CD14-positive monocyte (primary cell): ENCODE measurements around the gene VSTM2B. TPM values are rescaled to one million over a fixed set of nuclear protein-coding genes. Genes with fewer than 3 reads are reported as not detected.

Source experiments
- DNase-seq, 3 donors: peaks; one replicate each; pipeline ENCODE4 v3.0.0-alpha.2; 2011 to 2022
- H2AFZ ChIP-seq: 2 replicates; pipeline ENCODE4 v1.6.0; 2012; ENCODE audit warnings: mild to moderate bottlenecking, low read depth, low read length, inconsistent platforms; ENCODE audit not compliant: insufficient read depth, poor library complexity, severe bottlenecking
- H3K27ac ChIP-seq, 2 donors: 1 replicate in 1 of 2; 2 replicates in 1 of 2; pipeline ENCODE4 v1.5.1; 2012 to 2013; ENCODE audit warnings: low read length in 2 of 2, control low read depth in 1 of 2, inconsistent platforms in 1 of 2, low read depth in 1 of 2, mild to moderate bottlenecking in 1 of 2
- H3K27me3 ChIP-seq, 2 donors: one replicate each; pipeline versions ENCODE4 v1.6.0 to v1.6.1; 2011 to 2013; ENCODE audit warnings: low read length in 2 of 2; ENCODE audit not compliant: control insufficient read depth in 2 of 2, insufficient read depth in 2 of 2
- H3K36me3 ChIP-seq, 2 donors: replicated peaks in 1 of 2; 1 replicate in 1 of 2; 2 replicates in 1 of 2; pipeline versions ENCODE4 v1.5.1 to v1.6.1; 2012 to 2013; ENCODE audit warnings: low read length in 2 of 2, control low read depth in 1 of 2, inconsistent platforms in 1 of 2, mild to moderate bottlenecking in 1 of 2; ENCODE audit not compliant: insufficient read depth in 2 of 2, control insufficient read depth in 1 of 2
- H3K4me1 ChIP-seq, 2 donors: 1 replicate in 1 of 2; 2 replicates in 1 of 2; pipeline versions ENCODE4 v1.5.1 to v1.6.1; 2012 to 2013; ENCODE audit warnings: low read length in 2 of 2, control low read depth in 1 of 2, inconsistent platforms in 1 of 2, mild to moderate bottlenecking in 1 of 2, moderate library complexity in 1 of 2; ENCODE audit not compliant: insufficient read depth in 2 of 2, control insufficient read depth in 1 of 2
- H3K4me2 ChIP-seq: replicated peaks from 2 replicates; pipeline ENCODE3; 2012; ENCODE audit warnings: low read length, moderate library complexity, mild to moderate bottlenecking; ENCODE audit not compliant: poor library complexity, severe bottlenecking; ENCODE audit errors: extremely low read depth
- H3K4me3 ChIP-seq, 3 experiments: fragments of 200-600 bp in 1 of 3; sonication (generic) in 1 of 3; replicated peaks in 1 of 3; 1 replicate in 2 of 3; 2 replicates in 1 of 3; pipeline ENCODE4 v1.5.1; 2011 to 2013; ENCODE audit warnings: low read length in 3 of 3, mild to moderate bottlenecking in 3 of 3, control low read depth in 2 of 3, low read depth in 2 of 3, inconsistent platforms in 1 of 3, moderate library complexity in 1 of 3
- H3K79me2 ChIP-seq: 2 replicates; pipeline ENCODE4 v1.6.0; 2012; ENCODE audit warnings: mild to moderate bottlenecking, control low read depth, inconsistent platforms, low read length, moderate library complexity; ENCODE audit not compliant: insufficient read depth
- H3K9ac ChIP-seq: 2 replicates; pipeline ENCODE4 v1.6.0; 2017; ENCODE audit warnings: low read length, mild to moderate bottlenecking; ENCODE audit not compliant: insufficient read depth, poor library complexity, severe bottlenecking
- H3K9me3 ChIP-seq, 2 donors: replicated peaks in 1 of 2; 1 replicate in 1 of 2; 2 replicates in 1 of 2; pipeline versions ENCODE4 v1.5.1 to v1.6.1; 2012 to 2013; ENCODE audit warnings: low read length in 2 of 2, control low read depth in 1 of 2; ENCODE audit not compliant: control insufficient read depth in 1 of 2, insufficient read depth in 1 of 2
- H4K20me1 ChIP-seq: 2 replicates; pipeline ENCODE4 v1.6.0; 2012; ENCODE audit warnings: mild to moderate bottlenecking, low read length, control low read depth, moderate library complexity; ENCODE audit not compliant: insufficient read depth
- H3K27ac Mint-ChIP-seq, 7 donors: one replicate each; pipeline ENCODE4 v1.8.0; 2020; ENCODE audit warnings: mild to moderate bottlenecking in 7 of 7, mixed read lengths in 7 of 7, moderate library complexity in 6 of 7, inconsistent platforms in 2 of 7
- H3K27me3 Mint-ChIP-seq, 3 donors: one replicate each; pipeline ENCODE4 v1.8.0; 2021 to 2022; ENCODE audit warnings: low read depth in 3 of 3, mild to moderate bottlenecking in 3 of 3, mixed read lengths in 3 of 3, moderate library complexity in 3 of 3, inconsistent platforms in 1 of 3
- H3K36me3 Mint-ChIP-seq, 2 donors: one replicate each; pipeline ENCODE4 v1.8.0; 2020; ENCODE audit warnings: mixed read lengths in 2 of 2, inconsistent platforms in 1 of 2, mild to moderate bottlenecking in 1 of 2
- H3K4me1 Mint-ChIP-seq: one replicate; pipeline ENCODE4 v1.8.0; 2020; ENCODE audit warnings: mild to moderate bottlenecking, mixed read lengths
- H3K4me3 Mint-ChIP-seq, 2 donors: one replicate each; pipeline ENCODE4 v1.8.0; 2020; ENCODE audit warnings: mild to moderate bottlenecking in 2 of 2, mixed read lengths in 2 of 2, moderate library complexity in 1 of 2
- H3K9me3 Mint-ChIP-seq, 7 donors: one replicate each; pipeline ENCODE4 v1.8.0; 2020 to 2022; ENCODE audit warnings: mixed read lengths in 7 of 7, mild to moderate bottlenecking in 6 of 7, moderate library complexity in 6 of 7, inconsistent platforms in 2 of 7
- CTCF ChIP-seq: fragments of 200-600 bp; IDR thresholded peaks from one replicate; pipeline ENCODE4 v1.8.0; 2022; ENCODE audit warnings: antibody characterized with exemption, mild to moderate bottlenecking
- WGBS: methylation state at CpG from one replicate; pipeline ENCODE4 v1.1.5; 2013; ENCODE audit warnings: missing lambda C conversion rate; ENCODE audit not compliant: insufficient coverage; 5-methylcytosine and 5-hydroxymethylcytosine counted together
- intact Hi-C, 2 donors: fragments of 100-400 bp; cut with micrococcal nuclease; formaldehyde crosslinking; loops; one replicate each; pipeline versions ENCODE4 v1.15.0 to v1.15.1; 2023
- polyA plus RNA-seq, 3 donors: library from polyadenylated mRNA; depleted of rRNA in 1 of 3; unstranded in 2 of 3; stranded (reverse) in 1 of 3; fragments of 300-500 nt in 2 of 3; fragments of >200 nt in 1 of 3; fragmentation: Illumina TruSeq in 2 of 3; gene quantifications; 1 replicate in 2 of 3; 2 replicates in 1 of 3; pipeline ENCODE4 v1.2.3, GENCODE V29; 2012 to 2021

VSTM2B gene
- polyA plus RNA-seq, 3 donors: not detected

GRCh38 chr19:29479941-29480340 lies 45.9 kb upstream of the VSTM2B start:
- Histone ChIP-seq H3K4me2 (no peak overlapping the region), H3K36me3 (no peaks in the 10 kb centered on the region), H4K20me1 (no peaks in the 10 kb centered on the region), H3K27me3 (no peaks in the 10 kb centered on the region), H3K4me3 (no peak overlapping the region), H3K4me1 (no peaks in the 10 kb centered on the region), H3K79me2 (no peaks in the 10 kb centered on the region), H3K9ac (no peak overlapping the region), H2AFZ (no peak overlapping the region), H3K27ac (no peak overlapping the region), H3K9me3 (peaks cover 13 to 27% of the 10 kb centered on the region in 2 donors)
- Mint-ChIP-seq H3K4me1 (no peaks in the 10 kb centered on the region), H3K4me3 (no peak overlapping the region), H3K27me3 (peaks cover 0 to 4% (median 2%) of the 10 kb centered on the region in 3 donors), H3K9me3 (peaks cover 13 to 29% (median 22%) of the 10 kb centered on the region in 7 donors), H3K36me3 (no peaks in the 10 kb centered on the region), H3K27ac (no peak overlapping the region)
- TF ChIP-seq CTCF: no peak
- DNase-seq: no peak
- WGBS: 67% methylated on average over 1 of the region's 3 CpGs
- intact Hi-C loops: no loop called here

GRCh38 chr19:29480507-29480906 lies 45.3 kb upstream of the VSTM2B start:
- TF ChIP-seq CTCF: no peak
- Histone ChIP-seq H3K9me3 (peaks cover 13 to 31% of the 10 kb centered on the region in 2 donors), H3K79me2 (no peaks in the 10 kb centered on the region), H3K4me2 (no peak overlapping the region), H3K27ac (no peak overlapping the region), H3K4me3 (no peak overlapping the region), H4K20me1 (no peaks in the 10 kb centered on the region), H3K36me3 (no peaks in the 10 kb centered on the region), H2AFZ (no peak overlapping the region), H3K27me3 (no peaks in the 10 kb centered on the region), H3K9ac (no peak overlapping the region), H3K4me1 (no peaks in the 10 kb centered on the region)
- Mint-ChIP-seq H3K4me1 (no peaks in the 10 kb centered on the region), H3K27me3 (peaks cover 0 to 4% (median 3%) of the 10 kb centered on the region in 3 donors), H3K36me3 (no peaks in the 10 kb centered on the region), H3K27ac (no peak overlapping the region), H3K9me3 (peaks cover 13 to 29% (median 22%) of the 10 kb centered on the region in 7 donors), H3K4me3 (no peak overlapping the region)
- intact Hi-C loops: no loop called here
- WGBS: 76% methylated on average over 5 of the region's 7 CpGs
- DNase-seq: no peak
